VCaP (cell line): ENCODE data around the gene PARP15.
"Not testable (repeated sequence)": the region's sequence is repeated elsewhere in the genome, so short reads cannot be mapped to it uniquely, and the experiment has no call there.

Source experiments
- H3K27ac ChIP-seq: fragments of 450-650 bp; 2 replicates; pipeline ENCODE4 v1.5.1; 2017
- CTCF ChIP-seq: fragments of 450-650 bp; conservative IDR thresholded peaks from 2 replicates; pipeline ENCODE4 v1.5.1; 2017; ENCODE audit warnings: mild to moderate bottlenecking, moderate library complexity

Gene PARP15

DNA sequence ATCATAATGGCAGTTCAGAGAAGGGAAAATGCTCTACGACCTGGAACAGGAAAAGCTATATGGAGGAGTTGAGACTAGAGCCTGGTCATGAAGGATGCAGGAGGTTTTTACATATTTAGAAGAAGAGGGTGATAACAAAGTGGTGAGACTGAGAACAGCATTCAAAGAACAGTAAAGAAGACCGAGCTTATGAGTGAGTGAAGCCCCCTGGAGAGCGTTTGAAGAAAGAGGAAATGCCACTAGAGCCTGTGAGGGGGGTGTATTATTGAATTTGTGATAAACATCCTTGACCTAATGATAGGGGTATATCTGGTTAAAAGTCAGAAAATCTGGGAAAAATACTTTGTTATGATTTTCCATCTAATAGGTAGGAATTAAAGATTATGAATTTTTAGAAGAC is 17.5 kb upstream of the PARP15 start:
- no peak overlapping the region for H3K27ac ChIP-seq
- TF ChIP-seq CTCF, result no peak

DNA sequence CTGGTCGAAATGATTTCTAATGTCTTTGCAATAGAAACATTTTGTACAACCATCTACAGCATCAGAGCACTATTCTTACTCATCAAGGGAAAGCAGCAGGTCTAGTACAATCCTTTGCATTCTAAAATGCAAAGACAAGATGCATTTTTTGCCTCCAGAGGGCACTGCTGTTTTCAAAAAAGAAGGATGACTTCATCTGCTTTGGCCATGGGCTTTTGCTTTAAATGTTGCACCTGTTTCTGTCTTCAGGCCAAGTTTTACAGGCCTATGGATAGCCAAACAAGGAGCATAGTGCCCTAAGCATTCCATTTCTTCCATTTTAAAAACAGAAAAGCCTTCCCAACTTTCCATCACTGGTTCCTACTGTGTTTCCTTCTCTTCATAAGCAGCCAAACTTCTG is 16.8 kb upstream of the PARP15 start:
- H3K27ac ChIP-seq, result 0 out of 2 replicates have a peak overlapping the region, but pooled peaks have one; percentile 19
- TF ChIP-seq CTCF, result peak; percentile 76

- peak overlapping the region; percentile 96 for H3K27ac ChIP-seq
- TF ChIP-seq CTCF, result no peak
These were observed 14.3 kb upstream of the PARP15 start for GRCh38 chr3:122562923-122563716.

DNA sequence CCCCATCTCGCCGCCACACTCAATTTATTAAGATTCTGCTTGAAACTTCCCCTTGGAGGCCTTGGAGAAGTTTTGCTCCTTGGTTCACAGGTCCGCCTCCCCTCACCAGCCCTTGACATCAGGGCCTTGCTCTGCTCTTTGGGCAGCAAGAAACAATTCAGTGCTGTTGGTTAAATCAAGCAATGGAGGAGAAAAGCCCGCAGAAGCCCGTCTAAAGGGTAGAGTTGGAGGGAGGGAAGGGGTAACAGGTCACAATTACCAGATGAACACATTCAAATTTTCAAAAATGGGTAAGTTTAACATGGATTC is 13.8 kb upstream of the PARP15 start:
- peak overlapping the region; percentile 96 for H3K27ac ChIP-seq
- TF ChIP-seq CTCF, result no peak

DNA sequence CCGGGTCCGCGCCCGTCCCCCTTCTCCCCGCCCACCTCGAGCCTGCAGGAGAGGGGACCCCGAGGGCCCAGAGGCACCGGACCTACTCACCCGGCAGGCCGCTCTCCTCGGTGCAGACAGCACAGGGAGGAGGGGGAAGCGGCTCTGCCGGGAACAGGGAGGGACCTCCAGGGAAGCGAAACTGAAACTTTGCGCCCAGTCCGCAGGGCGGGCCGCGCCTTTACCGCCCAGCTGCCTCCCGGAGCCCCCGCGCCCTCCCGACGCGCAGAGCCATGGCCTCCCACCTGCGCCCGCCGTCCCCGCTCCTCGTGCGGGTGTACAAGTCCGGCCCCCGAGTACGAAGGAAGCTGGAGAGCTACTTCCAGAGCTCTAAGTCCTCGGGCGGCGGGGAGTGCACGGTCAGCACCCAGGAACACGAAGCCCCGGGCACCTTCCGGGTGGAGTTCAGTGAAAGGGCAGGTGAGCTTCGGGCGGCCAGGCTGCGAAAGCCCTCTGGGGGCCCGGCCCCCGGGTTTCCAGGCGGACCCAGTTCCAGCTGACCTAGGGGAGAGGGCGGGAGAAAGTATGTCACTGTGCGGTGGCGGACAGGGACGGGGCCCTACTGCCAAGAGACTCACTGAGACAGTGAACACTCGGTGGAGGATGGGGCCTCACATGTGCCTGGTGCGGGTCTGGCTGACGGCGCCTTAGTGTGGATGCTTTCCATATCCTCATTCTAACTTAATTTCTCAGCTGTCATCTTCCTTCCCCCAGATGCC is 13.1 kb upstream of the PARP15 start, which contains the start of the genes DTX3L and PARP9:
TSS of gene DTX3L (plus strand) at position 184 of the 758 bp plus-strand sequence. CDS start at position 273, 89 bp downstream.
TSS of gene PARP9 (minus strand) at position 146 of the 758 bp plus-strand sequence. CDS start 4,680 bp downstream, outside the sequence.
- peak within 1 kb of the TSS; percentile 96 for H3K27ac ChIP-seq
- no peak for TF ChIP-seq CTCF

GRCh38 chr3:122568131-122568530 is 9.3 kb upstream of the PARP15 start:
- H3K27ac ChIP-seq, result not testable (repeated sequence)

DNA sequence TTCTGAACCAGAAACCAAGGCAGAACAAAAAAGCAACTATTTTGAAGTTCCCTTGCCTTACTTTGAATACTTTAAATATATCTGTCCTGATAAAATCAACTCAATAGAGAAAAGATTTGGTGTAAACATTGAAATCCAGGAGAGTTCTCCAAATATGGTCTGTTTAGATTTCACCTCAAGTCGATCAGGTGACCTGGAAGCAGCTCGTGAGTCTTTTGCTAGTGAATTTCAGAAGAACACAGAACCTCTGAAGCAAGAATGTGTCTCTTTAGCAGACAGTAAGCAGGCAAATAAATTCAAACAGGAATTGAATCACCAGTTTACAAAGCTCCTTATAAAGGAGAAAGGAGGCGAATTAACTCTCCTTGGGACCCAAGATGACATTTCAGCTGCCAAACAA is 8.7 kb upstream of the PARP15 start:
- H3K27ac ChIP-seq, result no peak overlapping the region
- TF ChIP-seq CTCF, result no peak
